ENCODE measurements around the gene RAB20. TPM values are rescaled to one million over a fixed set of nuclear protein-coding genes. Genes with fewer than 3 reads are reported as not detected.
A peak's percentile ranks its signal among the peaks of the same experiment; 100 is the strongest.

The RAB20 gene
- total RNA-seq, 1 experiment from 2014 or later, result 12.3 TPM

GRCh38 chr13:110512198-110512740 lies 49.3 kb downstream of the RAB20 start:
- no peaks in the 10 kb centered on the region for H3K27me3 Mint-ChIP-seq (ENCODE audit: low read depth)
- Histone ChIP-seq H4K91ac (ENCODE audit: insufficient read length, low read depth, low read length) (no peak overlapping the region), H2BK120ac (ENCODE audit: low read depth, low read length, poor library complexity, severe bottlenecking) (no peak overlapping the region), H3K56ac (ENCODE audit: insufficient read length, low read depth, low read length) (no peak overlapping the region), H2AFZ (ENCODE audit: low read length) (no peak overlapping the region), H2BK15ac (ENCODE audit: low read depth, low read length) (no peak overlapping the region), H3K9ac (ENCODE audit: extremely low read depth, insufficient read length, low read length) (no peak overlapping the region), H4K8ac (replicated peaks; ENCODE audit: insufficient read length, low read depth, low read length) (no peak overlapping the region), H3K27ac (ENCODE audit: insufficient read length, low read depth, low read length) (no peak overlapping the region), H3K23me2 (ENCODE audit: insufficient read length, low read depth, low read length, poor library complexity, severe bottlenecking) (no peaks in the 10 kb centered on the region), H3K9me3 (ENCODE audit: control insufficient read depth, low read depth, low read length) (no peaks in the 10 kb centered on the region), H3K4me2 (ENCODE audit: insufficient read depth, insufficient read length, low read length) (no peak overlapping the region), H3K23ac (ENCODE audit: insufficient read length, low read depth, low read length) (no peak overlapping the region), H3K27me3 (ENCODE audit: insufficient read depth, low read length) (no peaks in the 10 kb centered on the region), H2AK5ac (ENCODE audit: insufficient read length, low read length) (no peak overlapping the region), H3K4ac (ENCODE audit: low read depth, low read length) (no peak overlapping the region), H3K79me1 (ENCODE audit: insufficient read depth, low read depth, low read length, poor library complexity, severe bottlenecking) (no peaks in the 10 kb centered on the region), H4K5ac (ENCODE audit: insufficient read length, low read depth, low read length) (no peak overlapping the region), H3T11ph (ENCODE audit: low read length) (no peak overlapping the region), H2BK20ac (ENCODE audit: low read depth, low read length, poor library complexity, severe bottlenecking) (no peak overlapping the region), H3K79me2 (ENCODE audit: insufficient read depth, low read length) (no peaks in the 10 kb centered on the region), H3K4me1 (ENCODE audit: insufficient read depth, low read length) (no peaks in the 10 kb centered on the region), H3K18ac (ENCODE audit: insufficient read length, low read depth, low read length) (no peak overlapping the region), H2BK5ac (ENCODE audit: insufficient read length, low read length) (no peak overlapping the region), H4K20me1 (ENCODE audit: control insufficient read depth, insufficient read depth, insufficient read length) (no peaks in the 10 kb centered on the region), H3K14ac (ENCODE audit: insufficient read depth, low read length) (no peak overlapping the region), H2BK12ac (ENCODE audit: insufficient read length, low read depth, low read length) (no peak overlapping the region)
- H3K27ac Mint-ChIP-seq, result peak overlapping the region in 1 of 3 experiments; percentile 55; a peak in 1 of 7 replicates
- no CpG with 5 or more reads among the region's 17 CpGs for whole genome bisulfite sequencing (ENCODE audit: extremely low coverage, insufficient read length, low lambda C conversion rate)
- DNase-seq, result no peak
- H3K9me3 Mint-ChIP-seq, result no peaks in the 10 kb centered on the region
- H3K4me1 Mint-ChIP-seq, result peaks cover 2 to 9% of the 10 kb centered on the region in 2 experiments; a peak in 2 of 4 replicates
- peaks cover 8 to 40% (median 32%) of the 10 kb centered on the region in 3 experiments for H3K36me3 Mint-ChIP-seq (ENCODE audit: insufficient read depth in 1 of 3, low read depth in 3 of 3)
- H3K4me3 Mint-ChIP-seq, result no peak overlapping the region
- no peak for TF ChIP-seq CTCF (conservative IDR thresholded peaks at IDR 0.05)
